PC-9 (cell line): ENCODE data around the gene BTN1A1. TPM values are rescaled to one million over a fixed set of nuclear protein-coding genes. Genes with fewer than 3 reads are reported as not detected.
"Not testable (repeated sequence)": the region's sequence is repeated elsewhere in the genome, so short reads cannot be mapped to it uniquely, and the experiment has no call there.

Experiments used
- BruUV-seq: library from RNA; stranded (reverse); fragments of 400-500 nt; replicated peaks from 2 replicates; lab custom pipeline; 2021; lab: Mats Ljungman, UMichigan
- CTCF ChIA-PET: fragments of 300-600 bp; sonication (Branson Sonifier 250); formaldehyde crosslinking; loops from one replicate; lab custom pipeline; 2022; ENCODE audit warnings: antibody characterized with exemption; lab: Charles Lee
- POLR2A ChIA-PET: fragments of 300-600 bp; sonication (Branson Sonifier 250); formaldehyde crosslinking; loops from one replicate; lab custom pipeline; 2022; ENCODE audit warnings: antibody characterized with exemption; ENCODE audit not compliant: unreplicated experiment; lab: Charles Lee
- DNase-seq, 2 experiments: peaks; one replicate each; pipeline versions ENCODE4 v3.0.0 to v3.0.0-alpha.2; 2015 to 2022; ENCODE audit warnings: mixed read lengths in 1 of 2
- H2AFZ ChIP-seq: fragments of 200-600 bp; sonication (generic); 2 replicates; pipeline ENCODE4 v1.8.1; 2017; ENCODE audit warnings: antibody characterized with exemption
- H3F3A ChIP-seq: fragments of 200-600 bp; sonication (generic); 2 replicates; pipeline ENCODE4 v1.8.1; 2017; ENCODE audit warnings: antibody characterized with exemption, mild to moderate bottlenecking, low read depth; ENCODE audit not compliant: insufficient read depth
- H3K27ac ChIP-seq: fragments of 200-600 bp; sonication (generic); 2 replicates; pipeline ENCODE4 v1.6.1; 2016; ENCODE audit warnings: mixed run types
- H3K27me3 ChIP-seq: fragments of 200-600 bp; sonication (generic); 2 replicates; pipeline ENCODE4 v1.6.1; 2016; ENCODE audit warnings: low read depth, mixed run types; ENCODE audit not compliant: insufficient read depth
- H3K36me3 ChIP-seq: fragments of 200-600 bp; sonication (generic); 2 replicates; pipeline ENCODE4 v1.6.1; 2016; ENCODE audit warnings: low read depth, mixed run types
- H3K4me1 ChIP-seq: fragments of 200-600 bp; sonication (generic); replicated peaks from 2 replicates; pipeline ENCODE4 v1.6.1; 2016; ENCODE audit warnings: mixed run types; ENCODE audit not compliant: insufficient read depth
- H3K4me2 ChIP-seq: fragments of 200-600 bp; sonication (generic); 2 replicates; pipeline ENCODE4 v1.6.1; 2017; ENCODE audit warnings: mixed run types
- H3K4me3 ChIP-seq: fragments of 200-600 bp; sonication (generic); 2 replicates; pipeline ENCODE4 v1.6.1; 2016; ENCODE audit warnings: mixed run types
- H3K79me2 ChIP-seq: fragments of 200-600 bp; sonication (generic); 2 replicates; pipeline ENCODE4 v1.6.1; 2017; ENCODE audit warnings: low read depth, mixed run types
- H3K9me2 ChIP-seq: fragments of 200-600 bp; sonication (generic); 2 replicates; pipeline ENCODE4 v1.8.1; 2017; ENCODE audit warnings: mild to moderate bottlenecking; ENCODE audit not compliant: insufficient read depth
- H3K9me3 ChIP-seq: fragments of 200-600 bp; sonication (generic); 2 replicates; pipeline ENCODE4 v1.8.1; 2016; ENCODE audit warnings: low read depth; ENCODE audit not compliant: insufficient read depth
- H4K20me1 ChIP-seq: fragments of 200-600 bp; sonication (generic); 2 replicates; pipeline ENCODE4 v1.8.1; 2017; ENCODE audit not compliant: insufficient read depth
- CTCF ChIP-seq: fragments of 200-600 bp; sonication (generic); conservative IDR thresholded peaks from 2 replicates; pipeline ENCODE4 v1.6.1; 2017; ENCODE audit warnings: mixed run types, antibody characterized with exemption, mild to moderate bottlenecking, moderate library complexity
- EZH2 ChIP-seq: fragments of 200-600 bp; sonication (generic); IDR thresholded peaks from 2 replicates; pipeline ENCODE4 v1.8.0; 2017; ENCODE audit warnings: antibody characterized with exemption, low read depth
- intact Hi-C: fragments of 100-400 bp; cut with micrococcal nuclease; formaldehyde crosslinking; loops from one replicate; pipeline ENCODE4 v1.10.0; 2022; ENCODE audit not compliant: unreplicated experiment
- total RNA-seq: library from RNA; stranded (reverse); gene quantifications from 2 replicates; pipeline ENCODE4 v1.2.3, GENCODE V29; 2021

Gene BTN1A1
- total RNA-seq, 1 experiment from 2014 or later, result not detected

GRCh38 chr6:26502165-26502564 is 2.1 kb downstream of the BTN1A1 start:
- no peaks in the 10 kb centered on the region for H3K79me2 ChIP-seq
- BruUV-seq, result no TSS peak
- no peak overlapping the region for H3K27ac ChIP-seq
- H4K20me1 ChIP-seq, result no peaks in the 10 kb centered on the region
- intact Hi-C loops, result no loop called here
- no peaks in the 10 kb centered on the region for H3K27me3 ChIP-seq
- H3K4me1 ChIP-seq, result no peaks in the 10 kb centered on the region
- H3K4me2 ChIP-seq, result no peak overlapping the region
- POLR2A ChIA-PET, result no interaction called here
- 0 out of 2 replicates have a peak, but pooled peaks cover 3% of the 10 kb centered on the region for H3F3A ChIP-seq
- no peak overlapping the region for H2AFZ ChIP-seq
- no peak overlapping the region for H3K4me3 ChIP-seq
- TF ChIP-seq EZH2, result no peak
- no peak for TF ChIP-seq CTCF
- no peaks in the 10 kb centered on the region for H3K9me3 ChIP-seq
- DNase-seq, result no peak
- H3K36me3 ChIP-seq, result no peaks in the 10 kb centered on the region
- CTCF ChIA-PET, result no interaction called here
- H3K9me2 ChIP-seq, result no peaks in the 10 kb centered on the region

- BruUV-seq, result no TSS peak
- Histone ChIP-seq H3K36me3 (no peaks in the 10 kb centered on the region), H3K27ac (no peak overlapping the region), H3K27me3 (no peaks in the 10 kb centered on the region), H3K4me2 (no peak overlapping the region), H3F3A (0 out of 2 replicates have a peak, but pooled peaks cover 3% of the 10 kb centered on the region), H3K4me1 (no peaks in the 10 kb centered on the region), H3K79me2 (no peaks in the 10 kb centered on the region), H3K9me3 (no peaks in the 10 kb centered on the region), H3K9me2 (no peaks in the 10 kb centered on the region), H2AFZ (no peak overlapping the region), H4K20me1 (no peaks in the 10 kb centered on the region), H3K4me3 (no peak overlapping the region)
- ChIA-PET POLR2A (interaction anchor here (0.7 kb wide), 1 partner anchor 15 kb away, joined by 4 read pairs; no protein-coding TSS in a partner anchor), CTCF (no interaction called here)
- DNase-seq, result no peak
- TF ChIP-seq EZH2 (no peak), CTCF (no peak)
- intact Hi-C loops, result no loop called here
Measured at GRCh38 chr6:26502626-26503025, 2.5 kb downstream of the BTN1A1 start.

GRCh38 chr6:26507658-26508057 is 7.6 kb downstream of the BTN1A1 start:
- no peaks in the 10 kb centered on the region for H3K9me3 ChIP-seq
- no peaks in the 10 kb centered on the region for H3K9me2 ChIP-seq
- H2AFZ ChIP-seq, result no peak overlapping the region
- TF ChIP-seq EZH2 (no peak), CTCF (no peak)
- H3K4me3 ChIP-seq, result no peak overlapping the region
- H3K27me3 ChIP-seq, result no peaks in the 10 kb centered on the region
- no peak for DNase-seq
- H3K79me2 ChIP-seq, result no peaks in the 10 kb centered on the region
- no peaks in the 10 kb centered on the region for H4K20me1 ChIP-seq
- no peak overlapping the region for H3K27ac ChIP-seq
- ChIA-PET POLR2A (no interaction called here), CTCF (no interaction called here)
- no peak overlapping the region for H3K4me2 ChIP-seq
- H3F3A ChIP-seq, result 0 out of 2 replicates have a peak, but pooled peaks cover 3% of the 10 kb centered on the region
- no TSS peak for BruUV-seq
- H3K4me1 ChIP-seq, result no peaks in the 10 kb centered on the region
- intact Hi-C loops, result no loop called here
- no peaks in the 10 kb centered on the region for H3K36me3 ChIP-seq

- DNase-seq, CTCF ChIA-PET, H3K27me3 ChIP-seq, H3K4me1 ChIP-seq, H3K4me2 ChIP-seq, H3K9me3 ChIP-seq, H3K27ac ChIP-seq, H3K4me3 ChIP-seq, H3K79me2 ChIP-seq, POLR2A ChIA-PET, H3K9me2 ChIP-seq, BruUV-seq, H3K36me3 ChIP-seq, H2AFZ ChIP-seq, H3F3A ChIP-seq, intact Hi-C loops, H4K20me1 ChIP-seq: not testable (repeated sequence)
Measured at GRCh38 chr6:26511033-26511432, 10.9 kb downstream of the BTN1A1 start.
